ENCODE measurements around the gene JTB.

GRCh38 chr1:153963850-153964331 lies 13.6 kb downstream of the JTB start:
- TF ChIP-seq CTCF (IDR thresholded peaks at IDR 0.05) (no peak), POLR2A (IDR thresholded peaks at IDR 0.05) (no peak), EP300 (IDR thresholded peaks at IDR 0.05) (no peak)

Data from gastroesophageal sphincter (tissue), 3 donors.